Neuronal stem cell (in vitro differentiated cells): ENCODE results near the gene AP3D1.

Source experiments
- DNase-seq: peaks from one replicate; pipeline ENCODE4 v3.0.0-alpha.2; 2013; ENCODE audit warnings: low spot score
- H2AFZ ChIP-seq: one replicate; pipeline ENCODE4 v1.6.1; 2013; ENCODE audit warnings: mild to moderate bottlenecking, low read length, inconsistent platforms
- H2AK5ac ChIP-seq: 2 replicates; pipeline ENCODE4 v1.6.1; 2013; ENCODE audit warnings: low read depth, mild to moderate bottlenecking, inconsistent platforms, low read length, moderate library complexity, mixed read lengths
- H2BK120ac ChIP-seq: 2 replicates; pipeline ENCODE4 v1.6.1; 2013; ENCODE audit warnings: low read depth, mild to moderate bottlenecking, inconsistent platforms, low read length, moderate library complexity, mixed read lengths
- H2BK12ac ChIP-seq: one replicate; pipeline ENCODE4 v1.6.1; 2013; ENCODE audit warnings: low read length, inconsistent platforms
- H2BK15ac ChIP-seq: 2 replicates; pipeline ENCODE4 v1.6.1; 2013; ENCODE audit warnings: mild to moderate bottlenecking, low read length, inconsistent platforms, mixed read lengths
- H2BK5ac ChIP-seq: one replicate; pipeline ENCODE4 v1.6.1; 2013; ENCODE audit warnings: inconsistent platforms, mild to moderate bottlenecking, low read length, moderate library complexity
- H3K14ac ChIP-seq: one replicate; pipeline ENCODE4 v1.6.1; 2013; ENCODE audit warnings: low read length, inconsistent platforms
- H3K18ac ChIP-seq: 2 replicates; pipeline ENCODE4 v1.6.1; 2013; ENCODE audit warnings: low read length, inconsistent platforms
- H3K23ac ChIP-seq: 2 replicates; pipeline ENCODE4 v1.6.1; 2013; ENCODE audit warnings: low read depth, mild to moderate bottlenecking, mixed read lengths, low read length, inconsistent platforms; ENCODE audit not compliant: poor library complexity
- H3K27ac ChIP-seq: replicated peaks from 3 replicates; pipeline ENCODE4 v1.5.1; 2013; ENCODE audit warnings: low read length, inconsistent platforms
- H3K27me3 ChIP-seq, 3 experiments: 2 replicates each; pipeline ENCODE4 v1.6.1; 2013; ENCODE audit warnings: low read length in 3 of 3, mild to moderate bottlenecking in 2 of 3, inconsistent platforms in 1 of 3, low read depth in 1 of 3, mixed read lengths in 1 of 3, moderate library complexity in 1 of 3; ENCODE audit not compliant: control insufficient read depth in 3 of 3, insufficient read depth in 3 of 3
- H3K36me3 ChIP-seq, 2 donors: replicated peaks in 1 of 2; 2 replicates each; pipeline ENCODE4 v1.6.1; 2013; ENCODE audit warnings: low read length in 2 of 2; ENCODE audit not compliant: control insufficient read depth in 2 of 2, insufficient read depth in 2 of 2
- H3K4ac ChIP-seq: 2 replicates; pipeline ENCODE4 v1.6.1; 2013; ENCODE audit warnings: inconsistent platforms, mild to moderate bottlenecking, low read length, moderate library complexity
- H3K4me1 ChIP-seq, 2 donors: 1 replicate in 1 of 2; 2 replicates in 1 of 2; pipeline ENCODE4 v1.6.1; 2013; ENCODE audit warnings: low read length in 2 of 2, low read depth in 1 of 2; ENCODE audit not compliant: control insufficient read depth in 2 of 2, insufficient read depth in 1 of 2
- H3K4me2 ChIP-seq: one replicate; pipeline ENCODE4 v1.6.1; 2013; ENCODE audit warnings: mild to moderate bottlenecking, low read length, inconsistent platforms; ENCODE audit not compliant: insufficient read depth, poor library complexity, severe bottlenecking
- H3K4me3 ChIP-seq, 2 donors: 2 replicates each; pipeline ENCODE4 v1.5.1; 2013; ENCODE audit warnings: low read length in 2 of 2, mild to moderate bottlenecking in 2 of 2, inconsistent platforms in 1 of 2, moderate library complexity in 1 of 2
- H3K79me1 ChIP-seq: one replicate; pipeline ENCODE4 v1.6.1; 2013; ENCODE audit warnings: low read depth, mild to moderate bottlenecking, inconsistent platforms, low read length, moderate library complexity
- H3K9ac ChIP-seq: one replicate; pipeline ENCODE4 v1.6.1; 2013; ENCODE audit warnings: mild to moderate bottlenecking, low read depth, low read length, inconsistent platforms; ENCODE audit not compliant: poor library complexity
- H3K9me3 ChIP-seq, 2 donors: replicated peaks in 1 of 2; 2 replicates each; pipeline versions ENCODE3 to v1.6.1; 2013; ENCODE audit warnings: low read length in 2 of 2, mild to moderate bottlenecking in 2 of 2, inconsistent platforms in 1 of 2, low read depth in 1 of 2, mixed read lengths in 1 of 2, moderate library complexity in 1 of 2; ENCODE audit not compliant: control insufficient read depth in 2 of 2, insufficient read depth in 1 of 2
- H4K8ac ChIP-seq: one replicate; pipeline ENCODE4 v1.6.1; 2013; ENCODE audit warnings: low read depth, mild to moderate bottlenecking, inconsistent platforms, low read length, moderate library complexity
- H4K91ac ChIP-seq: one replicate; pipeline ENCODE4 v1.6.1; 2013; ENCODE audit warnings: low read length, low read depth, mild to moderate bottlenecking, inconsistent platforms; ENCODE audit not compliant: poor library complexity
- WGBS, 2 donors: extraction: QIAGEN DNeasy Blood & Tissue Kit; methylation state at CpG; one replicate each; pipeline ENCODE4 v1.1.7; 2013; ENCODE audit warnings: missing lambda C conversion rate in 2 of 2, mixed read lengths in 1 of 2; ENCODE audit not compliant: insufficient read length in 2 of 2, insufficient replicate concordance in 1 of 2; ENCODE audit errors: extremely low coverage in 2 of 2; 5-methylcytosine and 5-hydroxymethylcytosine counted together

Gene AP3D1

DNA sequence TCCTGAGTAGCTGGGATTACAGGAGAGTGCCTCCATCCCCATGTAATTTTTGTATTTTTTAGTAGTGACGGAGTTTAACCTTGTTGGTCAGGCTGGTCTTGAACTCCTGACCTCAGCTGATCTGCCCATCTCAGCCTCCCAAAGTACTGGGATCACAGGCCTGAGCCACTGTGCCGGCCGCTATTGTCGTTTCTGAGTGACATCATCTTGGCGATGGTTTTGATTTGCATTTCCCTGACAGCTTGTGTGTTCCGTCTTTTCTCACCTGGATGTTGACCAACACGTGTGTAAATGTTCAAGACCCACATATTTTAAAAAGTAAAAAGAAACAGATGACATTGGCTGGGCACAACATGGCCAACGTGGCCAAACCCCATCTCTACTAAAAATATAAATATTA is 87.5 kb downstream of the AP3D1 start:
- Histone ChIP-seq H4K91ac (no peak overlapping the region), H2BK5ac (no peak overlapping the region), H3K14ac (no peak overlapping the region), H3K4me3 (no peak overlapping the region), H3K27me3 (no peaks in the 10 kb centered on the region), H4K8ac (no peak overlapping the region), H3K9ac (no peak overlapping the region), H3K9me3 (no peaks in the 10 kb centered on the region), H2BK12ac (no peak overlapping the region), H3K36me3 (no peaks in the 10 kb centered on the region), H3K4me2 (no peak overlapping the region), H3K4ac (no peak overlapping the region), H3K4me1 (peaks cover 22 to 29% of the 10 kb centered on the region in 2 donors), H2AFZ (no peak overlapping the region), H3K23ac (no peak overlapping the region), H3K18ac (no peak overlapping the region), H2BK120ac (no peak overlapping the region), H2AK5ac (no peak overlapping the region), H3K27ac (no peak overlapping the region), H2BK15ac (no peak overlapping the region), H3K79me1 (peaks cover 4% of the 10 kb centered on the region)
- DNase-seq, result no peak
- no CpG with 5 or more reads among the region's 8 CpGs for WGBS, 2 donors

DNA sequence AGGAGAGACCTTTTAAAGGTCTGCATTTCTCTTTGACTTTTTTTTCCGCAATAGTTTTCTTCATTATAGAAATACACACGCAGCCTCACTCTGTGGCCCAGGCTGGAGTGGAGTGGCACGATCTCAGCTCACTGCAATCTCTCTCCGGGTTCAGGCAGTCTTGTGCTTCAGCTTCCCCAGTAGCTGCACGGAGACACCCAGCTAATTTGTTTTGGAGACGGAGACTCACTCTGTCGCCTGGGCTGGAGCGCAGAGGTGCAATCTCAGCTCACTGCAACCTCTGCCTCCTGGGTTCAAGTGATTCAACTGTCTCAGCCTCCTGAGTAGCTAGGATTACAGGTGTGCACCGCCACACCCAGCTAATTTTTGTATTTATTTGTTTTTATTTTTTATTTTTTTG is 88.6 kb downstream of the AP3D1 start:
- Histone ChIP-seq H3K23ac (no peak overlapping the region), H4K8ac (no peak overlapping the region), H2BK5ac (peak overlapping the region; percentile 99), H2BK120ac (no peak overlapping the region), H3K4me3 (peak overlapping the region in 1 of 2 donors; percentile 10), H2BK15ac (peak overlapping the region; percentile 9), H3K79me1 (peaks cover 5% of the 10 kb centered on the region), H3K36me3 (no peaks in the 10 kb centered on the region), H3K4me2 (no peak overlapping the region), H2BK12ac (no peak overlapping the region), H2AK5ac (peak overlapping the region; percentile 98), H3K4ac (no peak overlapping the region), H2AFZ (no peak overlapping the region), H3K4me1 (peaks cover 23 to 30% of the 10 kb centered on the region in 2 donors), H3K27ac (no peak overlapping the region), H3K9ac (peak overlapping the region; percentile 72), H3K27me3 (no peaks in the 10 kb centered on the region), H4K91ac (no peak overlapping the region), H3K14ac (no peak overlapping the region), H3K18ac (no peak overlapping the region), H3K9me3 (no peaks in the 10 kb centered on the region)
- WGBS, 2 donors, result no CpG with 5 or more reads among the region's 9 CpGs
- DNase-seq, result no peak

DNA sequence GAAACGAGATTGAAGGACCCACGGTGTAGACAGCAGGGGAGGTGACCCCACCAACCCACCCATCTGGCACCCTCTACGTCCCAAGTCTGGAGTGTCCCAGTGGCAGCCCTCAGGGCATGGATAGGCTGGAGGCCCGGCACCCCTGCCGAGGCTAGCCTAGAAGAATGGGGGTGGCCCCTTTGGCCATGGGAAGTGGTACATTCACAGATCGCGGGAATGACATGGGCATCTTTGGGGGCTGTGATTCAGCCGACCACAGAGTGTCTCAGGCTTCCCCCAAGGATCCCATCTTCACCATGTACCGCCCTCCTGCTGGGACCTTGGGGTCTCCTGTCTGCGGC is 89.0 kb downstream of the AP3D1 start:
- Histone ChIP-seq H3K79me1 (peaks cover 5% of the 10 kb centered on the region), H2AFZ (no peak overlapping the region), H4K91ac (peak overlapping the region; percentile 80), H3K4ac (peak overlapping the region; percentile 98), H2BK15ac (peak overlapping the region; percentile 91), H3K9ac (peak overlapping the region; percentile 93), H3K23ac (peak overlapping the region; percentile 92), H3K27ac (peak overlapping the region; percentile 95), H4K8ac (no peak overlapping the region), H3K18ac (peak overlapping the region; percentile 99), H2AK5ac (peak overlapping the region; percentile 98), H2BK5ac (peak overlapping the region; percentile 99), H3K36me3 (no peaks in the 10 kb centered on the region), H2BK120ac (peak overlapping the region; percentile 92), H3K4me3 (peak overlapping the region in 1 of 2 donors; percentile 58), H3K27me3 (no peaks in the 10 kb centered on the region), H3K9me3 (no peaks in the 10 kb centered on the region), H3K4me2 (peak overlapping the region; percentile 73), H2BK12ac (peak overlapping the region; percentile 69), H3K14ac (peak overlapping the region; percentile 95), H3K4me1 (peaks cover 23 to 30% of the 10 kb centered on the region in 2 donors)
- no CpG with 5 or more reads among the region's 10 CpGs for WGBS, 2 donors
- no peak for DNase-seq

DNA sequence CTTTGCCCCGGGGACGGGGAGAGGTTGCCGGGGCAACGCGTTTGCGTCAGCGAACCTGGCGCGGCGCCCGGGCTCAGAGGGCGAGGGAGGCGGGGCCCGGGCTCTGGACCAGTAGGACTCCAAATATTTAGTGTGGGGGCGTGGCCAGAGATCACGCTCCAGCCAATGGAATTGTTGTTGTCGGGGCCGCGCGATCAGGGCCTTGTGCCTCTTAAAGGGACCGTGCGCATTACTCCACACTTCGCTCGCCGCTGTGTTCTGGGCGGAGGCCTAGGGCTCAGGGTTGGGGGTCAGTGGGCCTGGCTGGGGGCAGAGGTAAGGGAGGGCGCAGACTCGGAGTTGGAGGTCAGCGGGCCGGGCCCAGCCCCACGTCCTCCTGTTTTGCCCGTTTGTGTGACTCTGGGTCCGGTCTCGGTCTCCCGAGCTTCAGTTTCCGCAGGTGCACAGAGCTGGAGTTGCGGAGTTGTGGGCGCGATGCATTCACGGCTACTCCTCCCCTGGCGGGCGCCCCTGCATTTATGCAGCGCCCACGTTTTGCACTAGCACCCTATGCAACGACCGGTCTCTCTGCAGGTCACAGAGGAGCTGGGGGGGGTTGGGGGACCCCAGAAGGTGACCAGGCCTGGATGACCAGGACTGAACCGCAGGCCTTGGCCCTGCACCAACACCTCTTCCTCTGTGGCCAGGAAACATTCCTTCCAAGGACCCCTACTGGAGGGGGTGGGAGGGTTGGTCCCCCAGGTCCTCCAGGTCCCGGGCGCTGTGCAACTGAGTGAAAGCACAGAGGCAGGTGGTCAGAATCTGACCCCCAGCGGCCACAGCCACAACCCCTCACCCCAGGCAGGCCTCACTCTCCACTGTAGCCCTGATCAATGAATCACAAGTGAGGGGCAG is 89.6 kb downstream of the AP3D1 start:
- peak overlapping the region; percentile 92 for H2BK120ac ChIP-seq
- H3K14ac ChIP-seq, result peak overlapping the region; percentile 95
- no peaks in the 10 kb centered on the region for H3K9me3 ChIP-seq

More for the DNA sequence above, 89.6 kb downstream of the AP3D1 start:
- peaks cover 23 to 32% of the 10 kb centered on the region in 2 donors for H3K4me1 ChIP-seq
- H3K36me3 ChIP-seq, result no peaks in the 10 kb centered on the region
- H3K27ac ChIP-seq, result peak overlapping the region; percentile 99
- H3K4ac ChIP-seq, result peak overlapping the region; percentile 98
- H4K8ac ChIP-seq, result no peak overlapping the region
- peak overlapping the region; percentile 60 to 84 for H3K4me3 ChIP-seq
- peak overlapping the region; percentile 99 for H2BK5ac ChIP-seq
- H2AFZ ChIP-seq, result peak overlapping the region; percentile 80
- no CpG with 5 or more reads among the region's 50 CpGs for WGBS, 2 donors
- H3K27me3 ChIP-seq, result no peaks in the 10 kb centered on the region
- H4K91ac ChIP-seq, result peak overlapping the region; percentile 80
- H2BK12ac ChIP-seq, result peak overlapping the region; percentile 69
- H2AK5ac ChIP-seq, result peak overlapping the region; percentile 98
- H3K9ac ChIP-seq, result peak overlapping the region; percentile 93
- peak overlapping the region; percentile 92 for H3K23ac ChIP-seq
- peak overlapping the region; percentile 91 for H2BK15ac ChIP-seq
- H3K4me2 ChIP-seq, result peak overlapping the region; percentile 73
- peak overlapping the region; percentile 99 for H3K18ac ChIP-seq
- H3K79me1 ChIP-seq, result peaks cover 5% of the 10 kb centered on the region
- peak; percentile 99 for DNase-seq
